ENCODE results near the gene ADAM19.

The ADAM19 gene

GRCh38 chr5:157571357-157571827, 4.2 kb downstream of the ADAM19 start:
- peak; percentile 64 for DNase-seq (ENCODE audit: extremely low read depth, insufficient read length)

GRCh38 chr5:157570531-157571200, 4.9 kb downstream of the ADAM19 start:
- no peaks in the 10 kb centered on the region for H3K27me3 ChIP-seq (replicated peaks; ENCODE audit: control insufficient read depth, insufficient read depth, low read length)
- no peak for DNase-seq (ENCODE audit: extremely low read depth, insufficient read length)
- TF ChIP-seq CTCF (IDR thresholded peaks at IDR 0.05; ENCODE audit: insufficient read depth, low read length, poor library complexity, severe bottlenecking) = no peak
- no peak overlapping the region for H3K4me3 ChIP-seq (replicated peaks; ENCODE audit: low read depth, low read length)
- no peaks in the 10 kb centered on the region; the same call in 1 of the 2 replicates for H3K36me3 ChIP-seq (ENCODE audit: control insufficient read depth, insufficient read depth, low read length)

More at GRCh38 chr5:157571357-157571827, 4.2 kb downstream of the ADAM19 start:
- TF ChIP-seq CTCF (IDR thresholded peaks at IDR 0.05; ENCODE audit: insufficient read depth, low read length, poor library complexity, severe bottlenecking) = no peak
- no peaks in the 10 kb centered on the region for H3K27me3 ChIP-seq (replicated peaks; ENCODE audit: control insufficient read depth, insufficient read depth, low read length)
- H3K4me3 ChIP-seq (replicated peaks; ENCODE audit: low read depth, low read length) = peak overlapping the region; percentile 12
- no peaks in the 10 kb centered on the region; the same call in 1 of the 2 replicates for H3K36me3 ChIP-seq (ENCODE audit: control insufficient read depth, insufficient read depth, low read length)

- peaks cover 5% of the 10 kb centered on the region for H3K36me3 ChIP-seq (ENCODE audit: control insufficient read depth, insufficient read depth, low read length)
- TF ChIP-seq CTCF (IDR thresholded peaks at IDR 0.05; ENCODE audit: insufficient read depth, low read length, poor library complexity, severe bottlenecking) = no peak
- H3K27me3 ChIP-seq (replicated peaks; ENCODE audit: control insufficient read depth, insufficient read depth, low read length) = no peaks in the 10 kb centered on the region
- DNase-seq (ENCODE audit: extremely low read depth, insufficient read length) = no peak
- no peak overlapping the region for H3K4me3 ChIP-seq (replicated peaks; ENCODE audit: low read depth, low read length)
These were observed 6.9 kb downstream of the ADAM19 start for GRCh38 chr5:157568720-157569119.

GRCh38 chr5:157568222-157568621, 7.4 kb downstream of the ADAM19 start:
- no peak for DNase-seq (ENCODE audit: extremely low read depth, insufficient read length)
- no peak overlapping the region for H3K4me3 ChIP-seq (replicated peaks; ENCODE audit: low read depth, low read length)
- H3K36me3 ChIP-seq (ENCODE audit: control insufficient read depth, insufficient read depth, low read length) = peaks cover 6% of the 10 kb centered on the region
- TF ChIP-seq CTCF (IDR thresholded peaks at IDR 0.05; ENCODE audit: insufficient read depth, low read length, poor library complexity, severe bottlenecking) = no peak
- no peaks in the 10 kb centered on the region for H3K27me3 ChIP-seq (replicated peaks; ENCODE audit: control insufficient read depth, insufficient read depth, low read length)

- DNase-seq (ENCODE audit: extremely low read depth, insufficient read length) = no peak
- Histone ChIP-seq H3K27me3 (replicated peaks; ENCODE audit: control insufficient read depth, insufficient read depth, low read length) (no peaks in the 10 kb centered on the region), H3K4me3 (replicated peaks; ENCODE audit: low read depth, low read length) (no peak overlapping the region), H3K36me3 (ENCODE audit: control insufficient read depth, insufficient read depth, low read length) (peaks cover 12% of the 10 kb centered on the region)
- no peak for TF ChIP-seq CTCF (IDR thresholded peaks at IDR 0.05; ENCODE audit: insufficient read depth, low read length, poor library complexity, severe bottlenecking)
These were observed 8.6 kb downstream of the ADAM19 start for GRCh38 chr5:157566902-157567489.
